ENCODE data around the gene MS4A18.

GRCh38 chr11:60785136-60785535, 60.6 kb downstream of the MS4A18 start, which contains the start of gene MS4A10:
- TF ChIP-seq CTCF (IDR thresholded peaks at IDR 0.05; ENCODE audit: low read depth, low read length, missing input control) (no peak), MAX (IDR thresholded peaks at IDR 0.05) (no peak), ATF3 (IDR thresholded peaks at IDR 0.05) (no peak), HNF4G (IDR thresholded peaks at IDR 0.05) (no peak), JUND (IDR thresholded peaks at IDR 0.05) (no peak), REST (IDR thresholded peaks at IDR 0.05) (no peak), SP1 (IDR thresholded peaks at IDR 0.05) (no peak)
